Memory B cell (primary cell): ENCODE measurements around the gene ADORA3.

ENCODE experiments used
- ATAC-seq: fragments of 150-1000 bp; cut with Tn5 transposase; 2 replicates; pipeline ENCODE4 v1.10.0; 2021; ENCODE audit warnings: low read depth, mild to moderate bottlenecking, moderate library complexity
- DNase-seq, 2 donors: peaks; one replicate each; pipeline ENCODE4 v3.0.0; 2022; ENCODE audit warnings: low spot score in 2 of 2
- H3K27ac Mint-ChIP-seq: one replicate; pipeline ENCODE4 v1.8.0; 2022; ENCODE audit warnings: mild to moderate bottlenecking, moderate library complexity, mixed read lengths
- H3K27me3 Mint-ChIP-seq: one replicate; pipeline ENCODE4 v1.8.0; 2022; ENCODE audit warnings: mixed read lengths
- H3K36me3 Mint-ChIP-seq: one replicate; pipeline ENCODE4 v1.8.0; 2022; ENCODE audit warnings: mild to moderate bottlenecking, mixed read lengths
- H3K4me1 Mint-ChIP-seq: one replicate; pipeline ENCODE4 v1.8.0; 2022; ENCODE audit warnings: mixed read lengths
- H3K4me3 Mint-ChIP-seq: one replicate; pipeline ENCODE4 v1.8.0; 2022; ENCODE audit warnings: mild to moderate bottlenecking, moderate library complexity, mixed read lengths
- H3K9me3 Mint-ChIP-seq: one replicate; pipeline ENCODE4 v1.8.0; 2022; ENCODE audit warnings: mixed read lengths

Gene ADORA3

GRCh38 chr1:111455642-111456031 lies 47.8 kb downstream of the ADORA3 start:
- no peak overlapping the region for H3K4me3 Mint-ChIP-seq
- ATAC-seq (no peak), DNase-seq (no peak)
- peaks cover 29% of the 10 kb centered on the region for H3K4me1 Mint-ChIP-seq
- H3K27me3 Mint-ChIP-seq, result no peaks in the 10 kb centered on the region
- peak overlapping the region; percentile 69 for H3K27ac Mint-ChIP-seq
- peaks cover 32% of the 10 kb centered on the region for H3K36me3 Mint-ChIP-seq
- no peaks in the 10 kb centered on the region for H3K9me3 Mint-ChIP-seq

GRCh38 chr1:111454859-111455641 lies 48.4 kb downstream of the ADORA3 start:
- no peaks in the 10 kb centered on the region for H3K27me3 Mint-ChIP-seq
- H3K9me3 Mint-ChIP-seq, result no peaks in the 10 kb centered on the region
- H3K27ac Mint-ChIP-seq, result peak overlapping the region; percentile 69
- ATAC-seq (no peak), DNase-seq (no peak)
- H3K4me3 Mint-ChIP-seq, result no peak overlapping the region
- peaks cover 33% of the 10 kb centered on the region for H3K4me1 Mint-ChIP-seq
- H3K36me3 Mint-ChIP-seq, result peaks cover 32% of the 10 kb centered on the region

GRCh38 chr1:111453706-111454105 lies 49.7 kb downstream of the ADORA3 start:
- no peaks in the 10 kb centered on the region for H3K9me3 Mint-ChIP-seq
- H3K4me3 Mint-ChIP-seq, result no peak overlapping the region
- H3K27ac Mint-ChIP-seq, result no peak overlapping the region
- no peaks in the 10 kb centered on the region for H3K27me3 Mint-ChIP-seq
- ATAC-seq (no peak), DNase-seq (no peak)
- H3K36me3 Mint-ChIP-seq, result peaks cover 30% of the 10 kb centered on the region
- peaks cover 39% of the 10 kb centered on the region for H3K4me1 Mint-ChIP-seq

GRCh38 chr1:111452581-111452980 lies 50.9 kb downstream of the ADORA3 start:
- no peak for ATAC-seq
- Mint-ChIP-seq H3K36me3 (peaks cover 26% of the 10 kb centered on the region), H3K9me3 (no peaks in the 10 kb centered on the region), H3K4me3 (no peak overlapping the region), H3K27ac (no peak overlapping the region), H3K4me1 (peaks cover 48% of the 10 kb centered on the region), H3K27me3 (no peaks in the 10 kb centered on the region)
- no peak for DNase-seq

- H3K36me3 Mint-ChIP-seq, result peaks cover 26% of the 10 kb centered on the region
- no peaks in the 10 kb centered on the region for H3K9me3 Mint-ChIP-seq
- peaks cover 55% of the 10 kb centered on the region for H3K4me1 Mint-ChIP-seq
- no peaks in the 10 kb centered on the region for H3K27me3 Mint-ChIP-seq
- DNase-seq, result no peak
- peak overlapping the region; percentile 100 for H3K27ac Mint-ChIP-seq
- ATAC-seq, result no peak
- H3K4me3 Mint-ChIP-seq, result peak overlapping the region; percentile 100
These were observed 53.2 kb downstream of the ADORA3 start for GRCh38 chr1:111450185-111450584.

- H3K9me3 Mint-ChIP-seq, result no peaks in the 10 kb centered on the region
- H3K27me3 Mint-ChIP-seq, result no peaks in the 10 kb centered on the region
- H3K36me3 Mint-ChIP-seq, result peaks cover 23% of the 10 kb centered on the region
- ATAC-seq, result no peak
- H3K4me3 Mint-ChIP-seq, result peak overlapping the region; percentile 100
- no peak for DNase-seq
- H3K27ac Mint-ChIP-seq, result peak overlapping the region; percentile 100
- peaks cover 51% of the 10 kb centered on the region for H3K4me1 Mint-ChIP-seq
These were observed 53.8 kb downstream of the ADORA3 start for GRCh38 chr1:111449703-111450017.
